AG09309 (cell line): ENCODE data around the gene ZCCHC24.

Source experiments
- DNase-seq: peaks from one replicate; pipeline ENCODE4 v3.0.0-alpha.2; 2010; ENCODE audit warnings: low read depth
- H3K4me3 ChIP-seq: 2 replicates; pipeline ENCODE4 v1.5.1; 2011; ENCODE audit warnings: mild to moderate bottlenecking, low read depth, low read length, moderate library complexity; ENCODE audit not compliant: control insufficient read depth
- TF ChIP-seq, protein P1 (sequence below): IDR thresholded peaks from 2 replicates; pipeline ENCODE4 v1.5.1; 2011; ENCODE audit warnings: mild to moderate bottlenecking, low read depth, low read length, inconsistent platforms; ENCODE audit not compliant: insufficient read depth, control insufficient read depth; ENCODE audit errors: missing control alignments

ZCCHC24 gene

DNA sequence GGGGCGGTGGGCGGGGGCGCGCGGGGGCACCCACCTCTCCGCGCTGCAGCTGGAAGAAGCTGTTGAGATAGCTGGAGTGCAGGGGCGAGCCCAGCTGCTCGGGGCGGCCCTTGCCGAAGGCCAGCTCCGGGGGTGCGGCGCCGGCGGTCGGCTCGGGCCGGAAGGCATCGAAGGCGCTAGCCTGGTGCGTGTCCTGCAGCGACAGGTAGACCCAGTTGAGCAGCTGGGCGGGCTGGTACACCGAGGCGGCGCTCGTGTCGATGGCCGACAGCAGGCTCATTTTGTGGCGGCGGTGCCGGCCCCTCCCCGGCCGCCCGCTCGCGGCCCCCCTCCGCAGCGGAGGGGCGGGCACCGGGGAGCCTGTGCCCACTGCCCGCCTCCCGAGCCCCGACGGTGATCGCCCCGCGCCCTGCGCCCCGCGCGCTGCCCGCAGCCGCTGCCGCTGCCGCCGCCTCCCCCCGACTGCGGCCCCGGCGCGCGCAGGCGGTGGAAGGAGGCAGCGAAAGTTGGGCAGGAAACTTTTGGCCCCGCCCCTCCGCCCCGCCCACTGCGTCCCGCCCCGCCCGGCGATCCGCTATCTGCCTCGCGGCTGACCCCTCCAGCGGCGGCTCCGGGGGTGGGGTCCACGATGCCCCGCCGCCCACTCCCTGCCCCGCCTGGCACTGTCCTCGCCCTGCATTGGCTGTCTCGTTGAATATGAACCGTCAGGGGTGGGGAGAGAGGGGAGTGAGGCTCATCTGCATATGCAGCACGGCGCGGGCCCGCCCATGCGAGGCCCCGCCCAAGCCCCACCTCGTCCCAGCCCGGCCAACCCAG lies at the start of gene ZCCHC24:
TSS of gene ZCCHC24 (minus strand) at position 464 of the 816 bp plus-strand sequence. CDS start at position 280, 184 bp downstream.
- DNase-seq: peak; percentile 95
- peak within 1 kb of the TSS; percentile 80 for H3K4me3 ChIP-seq
- TF ChIP-seq, protein P1, sequence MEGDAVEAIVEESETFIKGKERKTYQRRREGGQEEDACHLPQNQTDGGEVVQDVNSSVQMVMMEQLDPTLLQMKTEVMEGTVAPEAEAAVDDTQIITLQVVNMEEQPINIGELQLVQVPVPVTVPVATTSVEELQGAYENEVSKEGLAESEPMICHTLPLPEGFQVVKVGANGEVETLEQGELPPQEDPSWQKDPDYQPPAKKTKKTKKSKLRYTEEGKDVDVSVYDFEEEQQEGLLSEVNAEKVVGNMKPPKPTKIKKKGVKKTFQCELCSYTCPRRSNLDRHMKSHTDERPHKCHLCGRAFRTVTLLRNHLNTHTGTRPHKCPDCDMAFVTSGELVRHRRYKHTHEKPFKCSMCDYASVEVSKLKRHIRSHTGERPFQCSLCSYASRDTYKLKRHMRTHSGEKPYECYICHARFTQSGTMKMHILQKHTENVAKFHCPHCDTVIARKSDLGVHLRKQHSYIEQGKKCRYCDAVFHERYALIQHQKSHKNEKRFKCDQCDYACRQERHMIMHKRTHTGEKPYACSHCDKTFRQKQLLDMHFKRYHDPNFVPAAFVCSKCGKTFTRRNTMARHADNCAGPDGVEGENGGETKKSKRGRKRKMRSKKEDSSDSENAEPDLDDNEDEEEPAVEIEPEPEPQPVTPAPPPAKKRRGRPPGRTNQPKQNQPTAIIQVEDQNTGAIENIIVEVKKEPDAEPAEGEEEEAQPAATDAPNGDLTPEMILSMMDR: no peak

DNA sequence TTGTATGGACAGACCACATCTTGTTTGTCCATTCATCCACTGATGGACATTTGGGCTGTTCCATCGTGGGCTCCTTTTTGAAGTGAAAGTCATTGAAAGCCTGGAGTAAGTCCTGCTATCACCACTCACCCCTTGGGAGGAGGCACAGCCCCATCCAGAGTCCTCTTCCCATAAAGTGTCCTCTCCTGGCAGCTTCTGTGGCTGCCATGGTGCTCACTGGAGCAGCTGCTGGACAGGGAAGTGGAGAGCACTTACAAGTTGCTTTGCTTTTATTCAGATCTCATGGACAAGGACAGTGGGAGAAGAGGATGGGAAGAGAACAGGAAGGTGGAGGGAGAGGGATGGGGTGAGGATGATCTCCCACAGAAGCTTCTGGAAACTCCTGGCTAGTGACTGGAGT lies 48.4 kb upstream of the ZCCHC24 start:
- TF ChIP-seq, protein P1: no peak
- no peak for DNase-seq
- H3K4me3 ChIP-seq: no peak overlapping the region

DNA sequence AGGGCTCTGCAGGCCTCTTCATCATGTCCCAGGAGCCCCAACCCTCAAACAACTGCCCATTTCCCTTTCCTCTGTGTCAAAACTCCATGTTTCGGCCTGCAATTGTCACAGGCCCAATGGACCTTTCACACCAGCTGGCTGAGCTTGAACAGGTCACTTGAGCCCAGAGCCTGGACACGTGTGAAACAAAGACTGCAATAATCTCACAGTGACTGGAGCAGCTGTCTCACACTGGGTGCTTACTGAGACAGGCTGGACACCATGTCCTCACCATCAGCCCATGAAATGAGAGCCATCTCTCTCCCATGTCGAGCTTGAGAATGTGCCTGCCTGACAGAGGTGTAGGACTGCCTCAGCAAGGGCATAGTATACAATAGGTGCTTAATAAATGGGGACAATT lies 47.4 kb upstream of the ZCCHC24 start:
- no peak for DNase-seq
- H3K4me3 ChIP-seq: no peak overlapping the region
- TF ChIP-seq, protein P1: no peak

DNA sequence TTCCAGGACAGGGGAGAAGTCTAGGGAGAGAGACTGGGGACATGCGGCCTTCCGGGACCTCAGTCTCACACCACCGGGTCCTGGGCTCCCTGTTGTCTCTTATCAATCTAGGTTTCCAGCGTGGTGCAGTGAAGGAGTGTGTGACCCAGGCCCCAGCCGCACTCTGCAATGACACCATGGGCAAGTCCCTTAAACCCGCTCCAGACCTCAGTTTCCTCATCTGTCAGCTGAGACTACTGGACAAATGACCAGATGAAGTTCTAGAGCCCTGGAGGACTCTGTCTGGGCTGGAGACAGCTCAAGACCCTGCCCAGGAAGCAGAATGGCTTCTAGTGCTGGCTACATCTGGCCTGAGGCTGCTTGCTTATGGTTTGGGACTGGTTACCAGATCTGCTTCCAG lies 46.8 kb upstream of the ZCCHC24 start:
- TF ChIP-seq, protein P1: no peak
- H3K4me3 ChIP-seq: no peak overlapping the region
- DNase-seq: no peak

DNA sequence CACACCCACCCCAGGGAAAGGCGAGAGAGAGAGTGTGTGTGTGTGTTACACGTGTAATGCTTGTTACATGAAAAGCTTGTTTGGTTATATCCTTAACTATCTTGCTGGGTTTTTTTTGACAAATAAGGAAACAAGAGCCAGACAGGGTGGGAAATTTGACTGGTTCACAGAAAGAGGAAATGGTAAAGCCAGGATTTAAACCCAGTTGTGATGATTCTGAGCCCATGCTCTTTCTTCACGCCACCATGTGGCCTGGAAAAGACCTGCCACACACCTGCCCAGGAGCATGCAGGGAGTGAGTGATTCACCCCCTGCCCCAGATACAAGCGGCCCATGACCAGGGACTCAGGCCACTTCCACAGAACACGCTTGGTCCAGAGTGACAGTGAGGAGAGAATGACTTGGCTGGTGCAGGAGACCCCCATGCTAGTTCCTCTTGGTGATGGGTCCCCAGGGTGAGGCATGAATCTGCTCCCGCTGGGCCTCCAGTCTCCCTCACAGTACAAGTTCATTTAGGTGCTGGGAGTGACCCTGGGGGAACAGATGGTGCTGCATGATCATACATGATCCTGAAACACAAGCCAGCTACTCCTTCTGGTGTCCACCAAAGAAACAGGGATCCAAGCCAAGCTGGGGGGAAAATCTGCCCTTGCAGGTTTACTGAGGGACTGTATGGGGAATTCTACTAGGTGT lies 45.9 kb upstream of the ZCCHC24 start:
- TF ChIP-seq, protein P1: no peak
- DNase-seq: no peak
- no peak overlapping the region for H3K4me3 ChIP-seq

DNA sequence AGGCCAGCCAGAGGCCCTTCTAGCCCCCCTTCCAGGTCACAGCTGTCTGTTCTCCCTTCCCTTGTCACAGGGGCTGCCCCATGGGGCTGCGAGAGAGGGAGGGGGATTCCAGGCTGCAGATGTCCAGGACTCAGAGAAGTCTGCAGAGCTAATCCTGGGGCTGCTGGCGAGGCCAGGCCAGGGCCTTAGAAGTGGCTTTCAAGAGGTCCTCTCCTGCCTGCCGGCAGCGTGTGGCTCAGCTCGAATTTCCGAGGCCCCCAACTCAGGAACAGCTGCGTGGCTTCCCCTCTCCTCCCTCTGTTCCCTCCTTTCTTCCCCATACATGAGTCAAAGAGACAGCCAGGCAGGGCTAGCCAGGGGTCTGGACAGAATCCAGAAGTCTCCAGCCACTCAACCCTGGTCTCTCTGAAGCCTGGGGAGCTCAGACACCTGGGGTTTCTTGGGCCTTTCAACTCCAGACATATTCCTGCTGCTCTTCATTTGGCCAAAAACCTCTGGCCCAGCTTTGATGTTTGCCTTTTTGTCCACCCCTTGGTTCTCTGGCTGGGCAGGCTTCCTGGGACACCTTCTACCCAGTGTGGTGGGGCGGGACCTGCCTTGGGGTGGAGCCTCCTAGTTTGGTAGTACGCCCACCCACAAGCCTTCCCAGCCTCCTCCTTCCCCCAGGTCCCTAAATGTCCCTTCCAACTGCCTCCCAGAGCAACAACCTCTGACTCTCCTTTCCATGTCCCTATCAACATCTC lies 45.1 kb upstream of the ZCCHC24 start:
- no peak for DNase-seq
- TF ChIP-seq, protein P1: no peak
- no peak overlapping the region for H3K4me3 ChIP-seq
